ENCODE data around the gene SPSB3. TPM values are rescaled to one million over a fixed set of nuclear protein-coding genes. Genes with fewer than 3 reads are reported as not detected.

The SPSB3 gene
- 28.8 TPM for total RNA-seq
- long read RNA-seq, transcript SPSB3-201 (6 exons, 1,449 nt): minor isoform, 23 of 308 reads
- long read RNA-seq, transcript SPSB3-204 (5 exons, 1,746 nt): minor isoform, 11 of 308 reads
- long read RNA-seq, transcript SPSB3-208 (7 exons, 1,784 nt): major isoform, 154 of 308 reads
- long read RNA-seq, transcript SPSB3-209 (6 exons, 1,628 nt): minor isoform, 72 of 308 reads
- long read RNA-seq, partial matches to known transcripts: 9 of 308 reads
- long read RNA-seq, other reads (novel, unspliced or antisense): 28 of 308 reads

DNA sequence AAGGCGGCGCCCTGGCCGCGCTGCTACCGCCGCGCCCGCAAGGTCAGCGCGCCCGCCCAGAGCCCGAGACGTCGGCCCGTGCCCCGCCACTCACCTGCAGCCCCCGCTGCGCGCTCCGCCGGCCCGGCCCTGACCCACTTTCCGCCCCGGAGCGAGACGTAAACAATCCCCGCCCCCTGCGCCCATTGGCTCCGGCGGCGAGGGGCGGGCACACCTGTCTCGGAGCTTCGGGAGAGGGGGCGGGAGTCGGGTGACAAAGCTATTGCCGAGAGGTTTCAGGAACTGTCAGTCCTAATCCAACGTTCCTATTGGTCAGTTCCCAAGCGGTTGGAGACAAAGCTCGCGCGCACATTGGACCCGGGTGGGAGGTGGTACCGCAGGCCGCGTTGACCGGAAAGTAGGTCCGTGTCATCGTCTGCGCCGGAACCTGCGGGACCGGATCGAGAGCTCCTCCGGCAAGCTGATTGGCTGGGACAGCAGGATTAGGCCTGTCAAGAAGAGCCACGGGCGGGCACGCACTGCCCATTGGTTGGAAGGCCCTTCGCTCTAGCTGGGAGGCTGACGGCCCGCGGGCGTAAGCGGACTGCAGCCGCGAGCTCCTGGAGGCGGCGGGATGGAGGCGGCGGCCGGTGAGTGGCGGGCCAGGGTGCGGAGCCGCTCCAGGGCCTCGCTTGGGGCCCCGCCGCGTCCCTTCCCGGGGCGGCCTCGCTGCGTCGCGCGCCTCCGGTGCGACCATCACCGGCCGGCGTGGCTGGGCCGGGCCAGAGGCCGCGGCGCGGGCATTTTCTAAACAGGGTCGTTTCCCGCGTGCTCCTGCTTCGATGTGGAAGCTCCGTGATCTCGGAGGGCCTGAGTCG is at the start of gene SPSB3, which contains the start of gene NUBP2:
SPSB3 (minus strand) TSS at position 164 of the 857 bp plus-strand sequence. CDS start 1,088 bp downstream, outside the sequence.
NUBP2 (plus strand) TSS at position 553 of the 857 bp plus-strand sequence; CDS start at position 614, 61 bp downstream.
- peak; percentile 100 for DNase-seq (ENCODE audit: low spot score)

DNA sequence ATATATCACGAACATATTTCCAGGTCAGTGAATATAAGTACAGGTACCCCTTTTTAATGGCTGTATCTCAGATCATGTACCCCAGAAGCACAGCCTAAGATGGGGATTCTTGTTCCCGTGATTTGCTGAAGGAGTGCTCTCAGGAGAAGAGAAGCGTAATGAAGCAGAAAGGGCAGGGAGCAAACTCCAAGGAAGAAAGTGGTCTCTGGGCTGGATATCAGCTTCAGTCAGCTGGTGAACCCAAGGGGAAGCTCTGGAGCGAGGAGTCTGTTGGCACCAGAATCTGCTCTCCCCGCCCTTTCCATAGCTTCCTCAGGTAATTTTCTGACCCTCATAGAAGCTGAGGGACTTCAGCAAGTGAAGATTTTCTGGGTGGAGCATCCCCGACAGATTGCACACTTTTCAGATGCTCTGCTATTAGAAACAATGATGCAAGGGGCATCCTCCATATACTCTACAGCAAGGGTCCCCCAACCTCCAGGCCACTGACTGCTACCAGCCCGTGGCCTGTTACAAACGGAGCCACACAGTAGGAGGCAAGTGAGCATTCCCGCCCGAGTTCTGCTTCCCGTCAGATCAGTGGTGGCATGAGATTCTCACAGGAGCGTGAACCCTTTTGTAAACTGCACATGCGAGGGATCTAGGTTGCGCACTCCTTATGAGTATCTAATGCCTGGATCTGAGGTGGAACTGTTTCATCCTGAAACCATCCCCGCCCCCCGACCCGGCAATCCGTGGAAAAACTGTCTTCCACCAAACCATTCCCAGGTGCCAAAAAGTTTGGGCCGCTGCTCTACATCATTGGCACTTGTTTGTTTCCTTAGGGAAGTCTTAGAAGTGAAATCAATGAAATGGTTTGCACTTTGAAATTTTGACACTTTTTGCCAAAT is 49.1 kb upstream of the SPSB3 start:
- peak; percentile 57 for DNase-seq (ENCODE audit: low spot score)

DNA sequence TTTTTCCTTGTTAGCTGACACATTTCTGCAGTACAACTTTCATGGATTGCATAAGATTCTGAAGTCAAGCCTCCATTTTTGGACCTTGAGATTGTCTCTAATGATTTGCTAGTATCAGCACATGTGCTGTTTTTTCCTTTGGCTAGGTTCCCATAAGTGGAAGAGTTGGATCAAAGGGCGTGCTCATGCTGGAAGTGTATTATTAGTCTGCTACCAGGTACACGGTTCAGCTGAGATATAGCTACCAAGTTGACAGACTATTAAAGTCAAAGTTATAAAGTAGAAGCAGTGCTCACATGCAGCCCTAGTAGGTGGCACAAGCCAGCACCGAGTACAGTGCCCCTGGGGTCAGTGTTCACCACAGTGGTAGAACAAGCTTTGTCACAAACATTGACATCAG is 47.8 kb upstream of the SPSB3 start:
- peak; percentile 30 for DNase-seq (ENCODE audit: low spot score)

DNA sequence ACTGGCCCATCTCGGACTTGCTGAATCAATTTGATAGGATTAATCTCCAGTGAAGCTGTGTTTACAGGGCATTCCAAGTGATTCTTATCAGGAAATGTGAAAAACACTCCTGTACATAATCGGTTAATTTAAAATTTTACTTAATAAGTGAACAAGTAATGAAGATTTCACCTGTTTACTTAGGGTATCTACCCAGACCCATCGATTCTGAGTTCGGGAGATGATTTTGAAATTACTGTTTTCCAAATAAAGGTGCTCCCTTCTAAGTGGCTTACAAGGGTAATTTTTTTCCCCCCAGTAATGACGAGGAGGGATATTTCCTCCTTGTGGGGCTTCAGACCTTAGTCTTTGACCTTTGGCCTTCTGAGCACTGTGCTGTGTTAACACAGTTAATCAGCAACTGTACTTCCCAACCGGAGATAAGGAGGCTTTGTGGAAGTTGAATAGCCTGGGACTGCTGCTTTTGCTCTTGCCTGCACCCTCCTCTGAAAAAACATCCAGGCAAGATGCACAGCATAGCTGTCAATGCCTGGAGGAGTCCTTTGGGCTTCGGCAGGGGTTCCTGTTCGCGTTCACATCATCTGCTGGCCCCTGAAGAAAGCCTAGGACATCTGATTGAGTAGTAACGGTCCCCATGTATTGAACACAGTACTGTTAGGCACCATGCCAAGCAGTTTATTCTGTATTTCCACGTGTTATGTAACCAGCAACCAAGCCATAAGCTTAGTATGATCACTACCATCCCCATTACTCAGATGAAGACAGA is 46.5 kb upstream of the SPSB3 start:
- DNase-seq (ENCODE audit: low spot score): peak; percentile 68

DNA sequence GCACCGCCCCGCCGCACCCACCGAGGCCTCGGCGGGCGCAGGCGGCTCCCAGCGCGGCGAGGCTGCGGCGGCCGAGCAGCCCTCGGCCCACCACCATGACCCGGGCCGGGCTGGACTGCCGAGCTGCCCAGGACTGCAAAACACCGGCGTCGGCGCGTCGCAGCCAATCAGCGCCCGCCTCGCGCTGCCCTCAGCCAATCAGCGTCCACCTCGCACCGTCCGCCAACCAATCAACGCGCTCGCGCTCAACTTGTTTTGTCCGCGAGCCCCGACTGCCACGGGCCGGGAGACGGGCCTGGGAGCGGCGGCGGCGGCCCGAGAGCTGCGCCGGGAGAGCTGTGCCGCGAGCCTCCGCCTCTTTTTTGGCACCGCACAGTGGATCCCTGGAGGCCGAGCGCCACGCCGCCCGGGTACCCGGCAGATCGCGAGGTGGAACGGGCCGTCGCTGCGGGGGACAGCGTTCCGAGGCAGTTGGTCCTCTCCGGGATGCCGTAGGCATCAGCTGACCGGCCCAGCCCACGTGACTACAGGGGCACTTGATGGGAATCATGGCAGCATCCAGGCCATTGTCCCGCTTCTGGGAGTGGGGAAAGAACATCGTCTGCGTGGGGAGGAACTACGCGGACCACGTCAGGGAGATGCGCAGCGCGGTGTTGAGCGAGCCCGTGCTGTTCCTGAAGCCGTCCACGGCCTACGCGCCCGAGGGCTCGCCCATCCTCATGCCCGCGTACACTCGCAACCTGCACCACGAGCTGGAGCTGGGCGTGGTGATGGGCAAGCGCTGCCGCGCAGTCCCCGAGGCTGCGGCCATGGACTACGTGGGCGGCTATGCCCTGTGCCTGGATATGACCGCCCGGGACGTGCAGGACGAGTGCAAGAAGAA is 44.6 kb upstream of the SPSB3 start, which contains the start of the genes FAHD1 and HAGH:
FAHD1 (plus strand) TSS at position 516 of the 883 bp plus-strand sequence; CDS start at position 549, 33 bp downstream.
HAGH (minus strand) TSS at position 135 of the 883 bp plus-strand sequence; CDS start at position 97, 38 bp downstream.
- DNase-seq (ENCODE audit: low spot score): peak; percentile 98

DNA sequence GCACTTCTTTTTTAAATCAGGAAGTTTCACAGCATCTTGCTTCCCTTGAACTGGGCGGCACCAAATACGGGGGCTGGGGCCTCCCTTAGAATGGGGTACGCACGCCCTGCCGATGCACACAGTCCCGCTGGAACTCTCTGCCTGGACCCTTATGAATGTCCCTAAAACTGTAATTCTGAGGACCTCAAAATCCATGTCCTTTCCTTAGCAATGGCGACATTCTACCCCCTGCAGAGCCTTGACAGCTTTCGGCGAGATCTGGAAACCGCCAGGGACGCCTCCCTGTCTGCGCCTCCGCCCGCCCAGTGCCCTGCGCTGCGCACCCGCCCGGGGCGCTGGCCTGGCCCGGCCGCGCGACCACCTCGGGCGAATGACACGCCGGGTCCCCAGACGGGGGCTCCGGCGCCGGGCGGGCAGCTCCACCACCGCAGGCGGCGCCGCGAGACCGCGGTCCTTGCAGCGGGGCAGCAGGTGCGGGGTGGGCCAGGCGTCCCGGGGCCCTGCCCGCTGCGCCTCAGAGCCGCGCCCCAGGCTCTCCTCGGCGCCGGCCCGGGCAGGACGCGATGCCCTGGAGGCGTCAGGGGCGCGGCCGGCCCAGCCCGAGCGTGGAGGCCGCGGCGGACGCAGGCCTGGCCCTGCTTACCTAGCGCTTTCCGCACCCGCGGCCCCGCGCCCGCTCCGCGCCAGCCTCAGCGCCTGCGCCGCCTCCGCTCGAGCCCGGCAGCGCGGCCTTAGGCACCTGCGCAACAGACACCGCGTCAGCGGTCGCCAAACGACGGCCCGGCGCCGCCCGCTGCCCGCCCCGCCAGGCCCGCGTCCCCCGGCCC is 43.7 kb upstream of the SPSB3 start:
- DNase-seq (ENCODE audit: low spot score): no peak

DNA sequence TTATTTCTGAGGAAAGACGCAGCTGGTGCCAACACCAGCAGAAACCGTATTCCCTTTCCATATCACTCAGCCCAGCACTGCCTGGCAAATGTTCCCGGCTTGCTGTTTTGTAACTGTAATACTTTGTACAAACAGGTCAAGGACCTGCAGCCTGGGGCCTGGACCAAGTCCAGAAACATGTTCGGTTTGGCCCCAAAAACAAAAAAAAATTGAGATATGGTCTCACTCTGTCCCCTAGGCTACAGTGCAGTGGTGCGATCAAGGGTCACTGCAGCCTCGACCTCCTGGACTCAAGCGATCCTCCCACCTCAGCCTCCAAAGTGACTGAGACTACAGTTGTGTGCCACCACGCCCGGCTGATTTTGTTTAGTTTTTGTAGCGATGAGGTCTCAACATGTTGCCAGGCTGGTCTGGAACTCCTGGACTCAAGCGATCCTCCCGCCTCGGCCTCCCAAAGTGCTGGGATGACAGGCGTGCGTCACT is 43.1 kb upstream of the SPSB3 start:
- DNase-seq (ENCODE audit: low spot score): no peak

DNA sequence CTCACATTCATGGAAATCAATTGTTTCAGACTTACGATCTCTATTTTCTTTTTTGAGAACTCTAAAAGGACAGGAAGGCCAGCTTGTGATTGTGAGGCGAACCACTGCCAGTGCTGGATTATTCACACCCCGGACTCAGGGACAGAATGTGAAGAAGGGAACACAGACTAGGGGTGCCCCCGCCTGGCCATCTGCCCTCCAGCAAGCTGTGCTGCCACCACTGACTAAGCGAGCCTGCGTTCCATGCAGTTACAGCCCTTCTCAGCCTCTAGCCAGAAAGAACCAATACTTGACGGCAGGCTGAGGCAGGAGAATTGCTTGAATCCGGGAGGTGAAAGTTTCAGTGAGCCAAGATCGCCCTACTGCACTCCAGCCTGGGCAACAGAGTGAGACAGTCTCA is 41.5 kb upstream of the SPSB3 start:
- DNase-seq (ENCODE audit: low spot score): no peak

DNA sequence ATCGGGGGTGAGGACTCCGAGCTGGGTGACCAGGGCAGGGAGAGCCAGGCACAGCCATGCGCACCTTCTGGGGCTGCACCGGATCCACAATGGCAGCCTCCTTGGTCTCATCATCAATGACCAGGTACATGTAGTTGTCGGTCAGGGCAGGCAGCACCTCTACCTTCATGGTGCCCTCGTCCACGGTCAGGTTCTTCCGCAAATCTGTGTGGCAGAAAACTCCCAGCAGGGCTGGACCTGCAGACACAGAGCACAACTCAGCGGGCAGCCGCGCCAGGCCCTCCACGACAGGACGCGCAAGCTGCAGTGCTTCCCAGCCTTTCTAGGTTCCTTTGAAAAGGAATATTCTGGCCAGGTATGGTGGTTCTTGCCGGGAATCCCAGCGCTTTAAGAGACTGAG is 40.4 kb upstream of the SPSB3 start:
- DNase-seq (ENCODE audit: low spot score): no peak

DNA sequence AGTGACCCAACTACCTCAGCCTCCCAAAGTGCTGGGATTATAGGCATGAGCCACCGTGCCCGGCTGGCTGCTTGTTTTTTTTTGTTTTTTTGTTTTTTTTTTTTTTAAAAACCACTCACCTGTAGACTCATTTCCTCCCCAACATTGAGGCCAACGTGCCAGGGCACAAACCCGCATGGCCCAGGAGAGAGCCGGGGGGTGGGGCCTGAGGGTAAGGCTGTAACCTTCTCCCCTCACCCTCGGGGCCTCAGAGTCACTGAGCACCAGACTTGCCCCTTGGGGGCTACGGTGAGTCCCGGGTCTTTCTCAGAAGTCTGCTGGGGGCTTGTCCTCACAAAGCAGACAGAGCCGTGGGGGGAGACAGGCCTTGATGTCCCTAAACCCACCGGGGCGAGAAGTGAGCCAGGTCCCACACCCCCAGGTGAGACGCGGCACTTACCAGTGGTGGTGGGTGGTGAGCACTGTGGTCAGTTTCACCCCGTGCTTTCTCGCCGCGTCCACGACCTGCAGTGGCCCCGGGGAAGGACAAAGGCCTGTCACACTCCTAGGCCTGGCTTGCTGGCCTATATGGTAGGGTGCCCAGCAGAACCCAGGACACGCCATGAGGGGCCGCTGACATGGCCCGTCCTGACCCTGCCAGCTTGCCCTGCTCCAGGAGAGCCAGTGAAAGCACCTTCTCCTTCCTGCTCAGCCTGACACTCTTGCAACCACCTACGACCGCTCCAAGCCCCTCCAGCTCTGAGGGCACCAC is 39.7 kb upstream of the SPSB3 start:
- no peak for DNase-seq (ENCODE audit: low spot score)

DNA sequence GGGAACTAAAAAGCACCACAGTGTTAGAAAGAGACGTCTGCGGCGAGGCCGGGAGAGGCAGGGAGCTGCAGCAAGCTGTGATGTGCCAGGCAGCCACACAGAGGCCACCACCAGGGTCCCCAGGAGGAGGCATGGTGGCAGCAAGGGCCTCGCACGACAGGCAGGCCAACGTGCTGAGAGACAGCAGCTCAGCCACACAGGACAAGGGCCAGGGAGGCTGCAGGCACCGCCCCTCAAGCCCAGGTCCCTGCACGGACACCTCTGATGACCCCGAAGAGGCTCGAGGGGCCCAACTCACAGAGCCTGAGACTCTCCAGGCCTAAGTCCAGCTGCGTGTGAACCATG is 38.5 kb upstream of the SPSB3 start:
- DNase-seq (ENCODE audit: low spot score): no peak

DNA sequence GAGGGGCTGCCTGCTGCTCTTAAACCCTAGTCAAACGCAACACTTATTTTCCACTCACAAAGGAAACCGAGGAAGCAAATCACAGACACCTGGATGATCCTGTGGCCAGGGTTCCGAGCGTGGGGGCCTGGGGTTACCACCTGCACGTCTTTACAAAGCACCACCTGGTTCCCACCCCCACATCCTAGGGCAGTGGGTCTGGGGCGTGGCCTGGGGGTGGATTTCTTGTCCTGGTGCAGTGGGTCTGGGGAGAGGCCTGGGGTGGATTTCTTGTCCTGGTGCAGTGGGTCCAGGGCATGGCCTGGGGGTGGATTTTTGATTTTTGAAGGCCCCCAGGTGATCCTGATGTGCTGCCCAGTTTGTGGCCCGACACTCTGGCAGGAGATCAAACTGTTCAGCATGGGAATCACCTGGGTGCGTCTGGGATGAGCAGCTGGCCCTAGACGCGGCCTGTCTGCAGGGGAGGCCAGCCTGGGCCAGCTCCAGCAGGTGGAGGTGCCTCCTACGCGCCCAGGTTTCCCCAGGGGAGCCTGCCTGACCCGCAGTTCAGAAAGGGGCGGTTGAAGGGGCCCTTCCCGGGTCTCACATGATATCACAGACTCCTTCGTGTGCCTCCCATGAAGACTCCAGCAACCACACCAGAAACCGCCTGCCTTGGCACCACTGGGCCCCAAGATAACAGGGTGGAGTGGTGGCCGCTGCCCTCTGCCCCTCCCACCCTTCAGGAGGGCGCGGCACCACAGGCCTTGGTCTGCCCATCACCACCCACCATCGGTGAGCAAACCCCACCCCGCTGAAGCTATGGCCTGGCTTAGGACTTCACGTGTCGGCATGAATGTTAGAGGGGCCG is 38.0 kb upstream of the SPSB3 start:
- no peak for DNase-seq (ENCODE audit: low spot score)

DNA sequence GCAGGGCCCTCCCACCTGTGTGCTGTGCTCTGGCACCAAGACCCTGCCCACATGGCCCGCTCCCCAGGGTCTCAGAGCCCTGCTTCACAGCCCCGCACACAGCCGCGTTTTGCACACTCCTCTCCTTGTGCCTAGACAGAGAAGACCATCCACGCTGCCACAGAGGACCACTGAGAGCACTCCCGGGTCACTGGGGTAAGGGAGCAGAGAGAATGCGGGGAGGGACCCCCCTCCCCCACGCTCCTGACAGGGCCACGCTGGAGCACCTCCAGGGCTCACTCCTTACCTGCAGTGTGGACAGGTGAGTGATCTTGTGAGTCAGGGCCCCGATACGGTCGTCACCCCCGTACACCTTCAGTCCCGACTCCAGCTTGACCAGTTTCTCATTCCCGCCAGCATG is 37.2 kb upstream of the SPSB3 start:
- DNase-seq (ENCODE audit: low spot score): no peak

DNA sequence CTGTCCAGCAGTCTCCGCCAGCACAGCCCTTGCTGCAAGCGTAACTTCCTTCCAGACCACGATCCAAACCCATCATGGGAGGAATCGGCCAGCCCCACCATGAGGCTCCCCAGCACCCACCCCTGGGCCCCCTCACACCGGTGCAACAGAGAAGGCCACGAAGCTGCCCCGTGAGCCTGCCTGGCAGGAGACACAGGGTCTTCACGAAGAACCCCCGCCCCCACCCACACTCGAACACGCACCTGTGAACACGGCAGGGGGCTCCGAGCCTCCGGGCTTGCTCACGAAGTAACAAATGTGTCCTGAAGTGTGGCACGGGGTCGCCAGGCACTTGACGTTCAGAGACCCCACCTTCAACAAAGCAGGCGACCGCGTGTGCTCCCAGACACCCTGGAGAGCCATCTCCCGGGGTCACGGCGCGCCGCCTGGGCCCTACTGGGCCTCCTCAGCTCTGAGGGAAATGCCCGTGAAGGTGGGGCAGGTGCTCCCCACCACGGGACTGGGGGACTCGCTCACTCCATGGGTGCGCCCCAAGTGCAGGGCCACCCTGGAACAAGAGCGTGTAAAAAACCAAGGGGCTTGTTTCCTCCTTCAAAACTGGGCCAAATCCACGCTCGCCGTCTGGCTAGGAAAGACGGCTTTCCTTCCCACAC is 36.6 kb upstream of the SPSB3 start:
- DNase-seq (ENCODE audit: low spot score): no peak

DNA sequence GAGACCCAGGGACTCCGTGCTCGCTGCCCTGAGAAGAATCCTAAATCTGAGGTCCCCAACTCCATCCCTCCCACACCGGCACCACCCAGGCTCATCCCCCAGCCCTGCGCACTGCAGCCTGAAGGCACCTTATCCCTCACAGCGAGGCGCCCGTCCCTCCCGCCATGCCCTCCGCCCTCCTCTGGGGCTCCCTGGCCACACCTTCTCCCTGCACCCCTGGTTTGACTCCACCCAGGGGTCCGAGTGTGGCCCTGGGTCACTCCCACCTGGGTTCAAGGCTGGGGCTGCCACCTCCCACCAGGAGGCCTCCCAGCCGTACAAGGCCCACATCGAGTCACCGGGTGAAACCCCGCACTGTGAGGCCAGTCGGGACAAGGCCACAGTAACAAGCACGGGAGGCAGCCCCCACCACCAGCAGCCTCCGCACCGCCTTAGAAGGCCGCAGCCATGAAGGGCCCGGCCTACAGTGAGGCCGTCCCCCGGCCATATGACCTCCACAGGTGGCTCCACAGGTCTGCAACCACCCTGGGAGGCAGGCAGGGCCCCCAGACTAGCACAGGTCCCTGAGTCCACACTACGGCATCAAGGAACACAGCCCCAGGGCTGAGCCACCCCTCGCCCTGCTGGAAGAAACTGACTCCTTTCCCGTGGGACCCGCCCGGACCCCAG is 36.0 kb upstream of the SPSB3 start:
- DNase-seq (ENCODE audit: low spot score): no peak

DNA sequence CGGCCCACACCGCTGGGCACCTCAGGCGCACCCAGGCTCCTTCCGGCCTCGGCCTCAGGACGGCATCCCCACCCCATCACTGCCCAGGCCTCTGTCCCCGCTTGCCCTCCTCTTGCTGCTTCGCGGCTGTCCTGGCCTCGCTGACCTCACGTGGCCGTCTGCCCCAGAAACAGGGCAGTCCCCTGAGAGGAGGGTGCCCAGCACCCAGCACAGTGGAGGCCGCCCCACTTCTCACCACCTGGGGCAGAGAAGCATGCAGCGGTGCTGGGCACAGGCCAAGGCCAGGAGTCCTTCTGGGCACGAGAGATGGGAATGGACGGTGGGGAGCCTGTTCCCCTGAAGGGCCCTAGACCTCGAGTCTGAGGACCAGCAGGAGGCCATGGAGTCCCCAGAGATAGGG is 35.3 kb upstream of the SPSB3 start:
- DNase-seq (ENCODE audit: low spot score): no peak

Data from mesenteric fat pad (tissue), 1 donor.